Heart left ventricle (tissue), 16 donors: ENCODE measurements around the gene ARMC2. TPM values are rescaled to one million over a fixed set of nuclear protein-coding genes. Genes with fewer than 3 reads are reported as not detected.

ENCODE experiments used
- ATAC-seq, 4 donors: fragments of 200-7000 bp; cut with Tn5 transposase; one replicate each; pipeline ENCODE4 v1.9.1; 2020 to 2022; ENCODE audit warnings: moderate library complexity in 4 of 4, mild to moderate bottlenecking in 3 of 4, moderate number of reproducible peaks in 1 of 4
- DNase-seq, 5 donors: peaks; one replicate each; pipeline ENCODE4 v3.0.0-alpha.2; 2020
- H3K27ac ChIP-seq, 12 donors: fragments of 200-600 bp; sonication (generic) in 4 of 12; one replicate each; pipeline versions ENCODE4 v1.5.0 to v1.8.0; 2016 to 2022; ENCODE audit warnings: mild to moderate bottlenecking in 2 of 12
- H3K27me3 ChIP-seq, 9 donors: fragments of 200-600 bp; sonication (generic) in 2 of 9; one replicate each; pipeline versions ENCODE4 v1.5.1 to v1.8.0; 2016 to 2022; ENCODE audit warnings: mild to moderate bottlenecking in 3 of 9
- H3K36me3 ChIP-seq, 9 donors: fragments of 200-600 bp; sonication (generic) in 2 of 9; one replicate each; pipeline versions ENCODE4 v1.5.0 to v1.8.0; 2018 to 2022; ENCODE audit warnings: mild to moderate bottlenecking in 2 of 9
- H3K4me1 ChIP-seq, 12 donors: fragments of 200-600 bp; sonication (generic) in 4 of 12; one replicate each; pipeline versions ENCODE4 v1.5.0 to v1.8.0; 2016 to 2022; ENCODE audit warnings: mild to moderate bottlenecking in 3 of 12
- H3K4me3 ChIP-seq, 12 donors: fragments of 200-600 bp; sonication (generic) in 4 of 12; one replicate each; pipeline versions ENCODE4 v1.5.0 to v1.8.0; 2017 to 2022; ENCODE audit warnings: mild to moderate bottlenecking in 9 of 12, moderate library complexity in 4 of 12
- H3K9me3 ChIP-seq, 12 donors: fragments of 200-600 bp; sonication (generic) in 4 of 12; one replicate each; pipeline versions ENCODE4 v1.5.0 to v1.8.0; 2016 to 2022; ENCODE audit warnings: mild to moderate bottlenecking in 1 of 12
- CTCF ChIP-seq, 12 donors: fragments of 200-600 bp; sonication (generic) in 4 of 12; IDR thresholded peaks; one replicate each; pipeline versions ENCODE4 v1.5.0 to v1.8.0; 2018 to 2022; ENCODE audit warnings: antibody characterized with exemption in 12 of 12, mild to moderate bottlenecking in 5 of 12
- POLR2A ChIP-seq, 2 donors: fragments of 450-650 bp; IDR thresholded peaks; one replicate each; pipeline ENCODE4 v1.6.1; 2017; ENCODE audit warnings: antibody characterized with exemption in 2 of 2, mild to moderate bottlenecking in 2 of 2, moderate library complexity in 2 of 2
- WGBS, 4 donors: extraction: QIAGEN DNeasy Blood & Tissue Kit in 2 of 4; methylation state at CpG; one replicate each; pipeline versions ENCODE4 v1.1.5 to v1.1.7; 2013 to 2018; 5-methylcytosine and 5-hydroxymethylcytosine counted together
- intact Hi-C, 10 donors: fragments of 100-400 bp; cut with DNase I; formaldehyde crosslinking; loops; one replicate each; pipeline versions ENCODE4 v1.11.1 to v1.14.2; 2022
- polyA plus RNA-seq, 2 donors: library from polyadenylated mRNA; stranded (reverse); fragments of 200-250 nt; gene quantifications; one replicate each; pipeline ENCODE4 v1.2.3, GENCODE V29; 2013
- total RNA-seq, 9 donors: library from RNA; depleted of rRNA in 2 of 9; stranded (reverse); fragments of >200 nt in 2 of 9; fragmentation: NEBNext Ultra II Directional in 3 of 9; extraction: Animal tissue kit (Norgen Biotek cat#: 25700) in 3 of 9; gene quantifications; one replicate each; pipeline versions ENCODE4 v1.1.0 to v1.2.4, GENCODE V29; 2016 to 2023
- donor health status: ischemic (EF 13 %, LVEDD 7.1; RV severe dilation, severe dysfunction).
- donor health status: healthy with polysubstance abuse.
- donor health status: DM: no; HTN: yes; CAD: no.
- donor health status: DM: no; HTN: no; CAD: no.
- donor health status: ischemic (EF 25% LVEDD 6.9; RV normal size, moderate dysfunction).
- donor health status: ischemic (EF 25% LVEDD 5.7; RV mildly dilated, moderate dysfunction).
- donor health status: healthy.
- donor health status: DM: yes; HTN: yes; CAD: no.
- donor health status: ischemic (EF 35%, LVEDD 5.7; RV mildly dilated, moderate dysfunction).
- donor health status: nonischemic (EF 11% LVEDD 7.7; RV severe dilation, severe dysfunction).
- donor health status: DM: yes; HTN: yes; CAD: no.
- donor health status: PGD.
- donor health status: ischemic (EF 29% LVEDD 5.4; RV normal size, mild dysfunction).
- donor health status: nonischemic (EF 23%, LVEDD 6.1; RV moderate dilation, normal function).

ARMC2 gene
- total and polyA plus RNA-seq, 11 donors = 3.1 to 18.0 (median 9.2) TPM

GRCh38 chr6:108947114-108947854 is 99.1 kb downstream of the ARMC2 start:
- no peaks in the 10 kb centered on the region for H3K36me3 ChIP-seq
- intact Hi-C loops = loop anchor here in 9 of 10 donors (2.0 to 10.0 kb wide), 11 partner anchors 24 to 390 kb away; no protein-coding TSS in a partner anchor
- no peaks in the 10 kb centered on the region for H3K9me3 ChIP-seq
- 22 to 30% (median 26%) methylated on average over 5 of the region's 5 CpGs for WGBS, 4 donors
- peak in 3 of 4 donors; percentile 35 to 55 (median 48) for ATAC-seq
- peak in 1 of 2 donors; percentile 37 for TF ChIP-seq POLR2A (IDR thresholded peaks at IDR 0.05)
- peak in 1 of 12 donors; percentile 9 for TF ChIP-seq CTCF (IDR thresholded peaks at IDR 0.05)
- H3K4me3 ChIP-seq = no peak overlapping the region
- peak overlapping the region; percentile 83 to 97 (median 94) for H3K27ac ChIP-seq
- H3K4me1 ChIP-seq = peaks cover 12 to 73% (median 65%) of the 10 kb centered on the region in 12 donors
- no peaks in the 10 kb centered on the region for H3K27me3 ChIP-seq
- peak in 1 of 5 donors; percentile 43 for DNase-seq

GRCh38 chr6:108948181-108948661 is 100.0 kb downstream of the ARMC2 start:
- no peaks in the 10 kb centered on the region for H3K36me3 ChIP-seq
- WGBS, 4 donors = 33 to 38% (median 35%) methylated on average over 7 of the region's 7 CpGs
- no peak overlapping the region for H3K4me3 ChIP-seq
- no peaks in the 10 kb centered on the region for H3K9me3 ChIP-seq
- no peak for ATAC-seq
- peak in 2 of 5 donors; percentile 52 to 65 for DNase-seq
- intact Hi-C loops = loop anchor here in 9 of 10 donors (5.0 to 10.0 kb wide), 9 partner anchors 51 to 391 kb away; no protein-coding TSS in a partner anchor
- H3K27ac ChIP-seq = peak overlapping the region; percentile 83 to 97 (median 94)
- no peak for TF ChIP-seq POLR2A (IDR thresholded peaks at IDR 0.05)
- no peak for TF ChIP-seq CTCF (IDR thresholded peaks at IDR 0.05)
- no peaks in the 10 kb centered on the region for H3K27me3 ChIP-seq
- peaks cover 12 to 63% (median 57%) of the 10 kb centered on the region in 12 donors for H3K4me1 ChIP-seq

GRCh38 chr6:108951351-108951953 is 103.2 kb downstream of the ARMC2 start:
- ATAC-seq (no peak), DNase-seq (no peak)
- intact Hi-C loops = no loop called here
- H3K27me3 ChIP-seq = no peaks in the 10 kb centered on the region
- 77 to 90% (median 79%) methylated on average over 16 of the region's 16 CpGs for WGBS, 4 donors
- peaks cover 5 to 36% (median 25%) of the 10 kb centered on the region in 12 donors for H3K4me1 ChIP-seq
- H3K9me3 ChIP-seq = no peaks in the 10 kb centered on the region
- no peak for TF ChIP-seq CTCF (IDR thresholded peaks at IDR 0.05)
- no peak for TF ChIP-seq POLR2A (IDR thresholded peaks at IDR 0.05)
- no peak overlapping the region for H3K27ac ChIP-seq
- no peak overlapping the region for H3K4me3 ChIP-seq
- no peaks in the 10 kb centered on the region for H3K36me3 ChIP-seq
